ENCODE data around the gene ZMYND11. TPM values are rescaled to one million over a fixed set of nuclear protein-coding genes. Genes with fewer than 3 reads are reported as not detected.

ZMYND11 gene
- total and polyA plus RNA-seq, 11 donors, result 22.7 to 96.6 (median 73.3) TPM

DNA sequence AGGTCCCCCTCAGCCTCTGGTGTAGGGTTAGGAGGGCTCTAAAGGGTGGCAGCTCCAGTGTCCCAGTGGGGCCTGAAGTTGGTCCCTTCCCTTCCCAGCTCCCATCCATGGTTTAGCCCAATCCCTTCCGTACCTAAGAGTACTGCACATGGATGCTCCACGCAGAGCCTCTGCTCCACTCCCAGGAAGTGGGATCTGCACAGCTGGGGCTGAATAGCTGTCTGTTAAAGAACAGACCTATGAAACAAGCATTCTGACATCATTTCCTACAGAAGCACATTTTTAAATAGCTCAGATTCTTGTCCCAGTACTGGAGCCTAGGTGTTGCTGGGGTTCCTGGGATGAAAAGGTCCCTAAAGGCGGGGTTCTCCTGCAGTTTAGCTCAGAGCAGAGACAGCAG, 135.9 kb downstream of the ZMYND11 start:
- TF ChIP-seq, protein P1, sequence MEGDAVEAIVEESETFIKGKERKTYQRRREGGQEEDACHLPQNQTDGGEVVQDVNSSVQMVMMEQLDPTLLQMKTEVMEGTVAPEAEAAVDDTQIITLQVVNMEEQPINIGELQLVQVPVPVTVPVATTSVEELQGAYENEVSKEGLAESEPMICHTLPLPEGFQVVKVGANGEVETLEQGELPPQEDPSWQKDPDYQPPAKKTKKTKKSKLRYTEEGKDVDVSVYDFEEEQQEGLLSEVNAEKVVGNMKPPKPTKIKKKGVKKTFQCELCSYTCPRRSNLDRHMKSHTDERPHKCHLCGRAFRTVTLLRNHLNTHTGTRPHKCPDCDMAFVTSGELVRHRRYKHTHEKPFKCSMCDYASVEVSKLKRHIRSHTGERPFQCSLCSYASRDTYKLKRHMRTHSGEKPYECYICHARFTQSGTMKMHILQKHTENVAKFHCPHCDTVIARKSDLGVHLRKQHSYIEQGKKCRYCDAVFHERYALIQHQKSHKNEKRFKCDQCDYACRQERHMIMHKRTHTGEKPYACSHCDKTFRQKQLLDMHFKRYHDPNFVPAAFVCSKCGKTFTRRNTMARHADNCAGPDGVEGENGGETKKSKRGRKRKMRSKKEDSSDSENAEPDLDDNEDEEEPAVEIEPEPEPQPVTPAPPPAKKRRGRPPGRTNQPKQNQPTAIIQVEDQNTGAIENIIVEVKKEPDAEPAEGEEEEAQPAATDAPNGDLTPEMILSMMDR (IDR thresholded peaks at IDR 0.05), result no peak
- no peak for TF ChIP-seq POLR2A (IDR thresholded peaks at IDR 0.05)
- Histone ChIP-seq H3K4me3 (no peak overlapping the region), H3K4me1 (no peaks in the 10 kb centered on the region), H3K27me3 (no peaks in the 10 kb centered on the region), H3K36me3 (peaks cover 0 to 12% (median 7%) of the 10 kb centered on the region in 9 donors), H3K9me3 (no peaks in the 10 kb centered on the region), H3K27ac (no peak overlapping the region)
- no peak for DNase-seq
- intact Hi-C loops (cut with DNase I), result loop anchor here in 1 of 10 donors (2.0 kb wide), 1 partner anchor 30 kb away; no protein-coding TSS in a partner anchor
- 60 to 78% (median 69%) methylated on average over 3 of the region's 3 CpGs for WGBS, 4 donors
- no peak for ATAC-seq

DNA sequence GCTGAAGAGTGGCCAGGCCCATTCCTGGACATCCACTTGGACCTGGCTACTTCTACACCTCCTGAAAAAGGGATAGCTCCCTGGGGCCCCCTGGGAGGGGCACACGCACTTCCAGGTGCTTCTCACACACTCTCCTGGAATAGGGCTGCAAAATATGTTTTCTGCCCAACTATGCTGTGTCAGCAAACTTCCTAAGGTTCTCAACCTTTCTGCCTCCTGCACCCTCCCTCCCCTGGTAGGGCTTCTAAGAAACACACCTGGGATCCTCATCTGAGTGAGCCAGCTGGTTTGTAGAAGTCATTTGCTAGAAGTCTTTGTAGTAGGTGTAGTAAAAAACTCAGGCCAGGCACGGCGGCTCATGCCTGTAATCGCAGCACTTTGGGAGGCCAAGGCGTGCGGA, 136.5 kb downstream of the ZMYND11 start:
- Histone ChIP-seq H3K4me3 (no peak overlapping the region), H3K27ac (no peak overlapping the region), H3K9me3 (no peaks in the 10 kb centered on the region), H3K36me3 (peaks cover 0 to 17% (median 8%) of the 10 kb centered on the region in 9 donors), H3K4me1 (no peaks in the 10 kb centered on the region), H3K27me3 (no peaks in the 10 kb centered on the region)
- WGBS, 4 donors, result 87 to 97% (median 96%) methylated on average over 6 of the region's 6 CpGs
- TF ChIP-seq POLR2A (IDR thresholded peaks at IDR 0.05), result no peak
- TF ChIP-seq, protein P1 (IDR thresholded peaks at IDR 0.05), result no peak
- DNase-seq (no peak), ATAC-seq (no peak)
- intact Hi-C loops (cut with DNase I), result loop anchor here in 1 of 10 donors (2.0 kb wide), 1 partner anchor 29 kb away; no protein-coding TSS in a partner anchor

- Histone ChIP-seq H3K9me3 (no peaks in the 10 kb centered on the region), H3K27me3 (no peaks in the 10 kb centered on the region), H3K4me1 (peaks cover 0 to under 1% (median 0%) of the 10 kb centered on the region in 12 donors), H3K4me3 (no peak overlapping the region), H3K36me3 (peaks cover 0 to 28% (median 21%) of the 10 kb centered on the region in 9 donors), H3K27ac (no peak overlapping the region)
- 96 to 98% (median 97%) methylated on average over 16 of the region's 16 CpGs for WGBS, 4 donors
- TF ChIP-seq POLR2A (IDR thresholded peaks at IDR 0.05), result no peak
- TF ChIP-seq, protein P1 (IDR thresholded peaks at IDR 0.05), result no peak
- intact Hi-C loops (cut with DNase I), result no loop called here
- no peak for ATAC-seq
- DNase-seq, result no peak
Measured at GRCh38 chr10:273088-273487, 137.8 kb downstream of the ZMYND11 start.

DNA sequence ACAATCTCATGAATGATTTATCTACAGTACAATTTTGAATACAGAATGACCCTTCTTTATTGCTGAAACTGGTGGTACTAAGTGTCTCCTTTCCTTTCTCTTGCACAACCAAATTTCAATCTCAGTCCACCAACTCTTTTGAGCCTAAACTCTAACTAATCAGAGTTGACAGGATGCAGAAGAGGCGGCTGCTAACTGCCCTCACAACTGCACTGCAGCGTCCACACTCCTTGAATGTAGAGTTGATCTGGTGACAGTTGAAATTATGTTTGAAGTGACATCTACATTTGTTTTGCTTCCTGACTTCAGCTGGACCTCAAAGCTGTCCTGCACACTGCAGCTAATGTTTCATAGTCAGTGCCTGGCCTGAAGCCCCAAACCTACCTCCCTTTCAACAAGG, 139.6 kb downstream of the ZMYND11 start:
- Histone ChIP-seq H3K9me3 (no peaks in the 10 kb centered on the region), H3K27me3 (no peaks in the 10 kb centered on the region), H3K36me3 (peaks cover 0 to 43% (median 22%) of the 10 kb centered on the region in 9 donors), H3K27ac (no peak overlapping the region), H3K4me1 (peaks cover 0 to 16% (median 2%) of the 10 kb centered on the region in 12 donors), H3K4me3 (no peak overlapping the region)
- intact Hi-C loops (cut with DNase I), result no loop called here
- no peak for DNase-seq
- 74 to 94% (median 82%) methylated on average over 2 of the region's 2 CpGs for WGBS, 4 donors
- TF ChIP-seq, protein P1 (IDR thresholded peaks at IDR 0.05), result no peak
- no peak for TF ChIP-seq POLR2A (IDR thresholded peaks at IDR 0.05)
- ATAC-seq, result no peak
